Measurements from ENCODE around the gene UBL3.
A peak's percentile ranks its signal among the peaks of the same experiment; 100 is the strongest.

UBL3 gene

GRCh38 chr13:29758531-29759114, 91.8 kb downstream of the UBL3 start:
- no peak for DNase-seq (ENCODE audit: low read depth, low spot score)

GRCh38 chr13:29756506-29756905, 93.9 kb downstream of the UBL3 start:
- no peak for DNase-seq (ENCODE audit: low read depth, low spot score)

- DNase-seq (ENCODE audit: low read depth, low spot score): no peak
Measured at GRCh38 chr13:29754473-29754806, 96.0 kb downstream of the UBL3 start.

GRCh38 chr13:29753618-29754472, 96.6 kb downstream of the UBL3 start:
- DNase-seq (ENCODE audit: low read depth, low spot score): no peak

- DNase-seq (ENCODE audit: low read depth, low spot score): no peak
Measured at GRCh38 chr13:29752175-29752574, 98.2 kb downstream of the UBL3 start.

- DNase-seq (ENCODE audit: low read depth, low spot score): no peak
Measured at GRCh38 chr13:29750183-29750530, 100.3 kb downstream of the UBL3 start.

GRCh38 chr13:29749401-29750182, 100.8 kb downstream of the UBL3 start:
- DNase-seq (ENCODE audit: low read depth, low spot score): peak; percentile 56

- DNase-seq (ENCODE audit: low read depth, low spot score): no peak
Measured at GRCh38 chr13:29748097-29748496, 102.3 kb downstream of the UBL3 start.

GRCh38 chr13:29746148-29746677, 104.2 kb downstream of the UBL3 start:
- no peak for DNase-seq (ENCODE audit: low read depth, low spot score)

- no peak for DNase-seq (ENCODE audit: low read depth, low spot score)
Measured at GRCh38 chr13:29745704-29746103, 104.7 kb downstream of the UBL3 start.

- no peak for DNase-seq (ENCODE audit: low read depth, low spot score)
Measured at GRCh38 chr13:29743201-29743786, 107.1 kb downstream of the UBL3 start.

- no peak for DNase-seq (ENCODE audit: low read depth, low spot score)
Measured at GRCh38 chr13:29740961-29741360, 109.5 kb downstream of the UBL3 start.

- no peak for DNase-seq (ENCODE audit: low read depth, low spot score)
Measured at GRCh38 chr13:29737061-29737460, 113.4 kb downstream of the UBL3 start.

- no peak for DNase-seq (ENCODE audit: low read depth, low spot score)
Measured at GRCh38 chr13:29733147-29733611, 117.2 kb downstream of the UBL3 start.

- DNase-seq (ENCODE audit: low read depth, low spot score): no peak
Measured at GRCh38 chr13:29730253-29730652, 120.2 kb downstream of the UBL3 start.

- DNase-seq (ENCODE audit: low read depth, low spot score): no peak
Measured at GRCh38 chr13:29722415-29722814, 128.0 kb downstream of the UBL3 start.

- no peak for DNase-seq (ENCODE audit: low read depth, low spot score)
Measured at GRCh38 chr13:29721766-29722165, 128.7 kb downstream of the UBL3 start.

- DNase-seq (ENCODE audit: low read depth, low spot score): no peak
Measured at GRCh38 chr13:29718694-29719093, 131.7 kb downstream of the UBL3 start.

- DNase-seq (ENCODE audit: low read depth, low spot score): no peak
Measured at GRCh38 chr13:29716493-29716892, 133.9 kb downstream of the UBL3 start.
